CD4-positive, alpha-beta T cell treated with Interferon gamma for 1 hour (primary cell): ENCODE results near the gene KCNMA1.
A peak's percentile ranks its signal among the peaks of the same experiment; 100 is the strongest.

Experiments used
- DNase-seq: peaks from one replicate; pipeline ENCODE4 v3.0.0-alpha.2; 2020

The KCNMA1 gene

DNA sequence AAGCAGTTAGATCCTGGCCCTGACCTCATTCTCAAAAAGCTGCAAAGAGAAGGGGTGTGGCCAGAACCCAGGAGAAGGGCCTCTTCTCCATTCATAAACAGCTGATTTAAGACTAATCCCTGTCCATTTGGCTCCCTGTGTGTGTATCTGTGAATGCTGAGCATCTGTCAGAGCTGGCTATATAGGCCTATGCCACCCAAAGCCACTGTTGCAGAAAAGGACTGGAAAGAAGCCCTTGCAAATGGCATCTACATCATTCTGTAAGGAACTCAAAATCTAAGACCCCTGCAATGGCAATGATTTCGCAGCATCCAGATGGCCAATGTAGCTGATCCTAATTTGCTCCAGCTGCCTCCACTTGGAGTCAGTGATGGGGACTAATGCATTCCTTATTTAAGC is 384.5 kb downstream of the KCNMA1 start:
- DNase-seq: no peak

DNA sequence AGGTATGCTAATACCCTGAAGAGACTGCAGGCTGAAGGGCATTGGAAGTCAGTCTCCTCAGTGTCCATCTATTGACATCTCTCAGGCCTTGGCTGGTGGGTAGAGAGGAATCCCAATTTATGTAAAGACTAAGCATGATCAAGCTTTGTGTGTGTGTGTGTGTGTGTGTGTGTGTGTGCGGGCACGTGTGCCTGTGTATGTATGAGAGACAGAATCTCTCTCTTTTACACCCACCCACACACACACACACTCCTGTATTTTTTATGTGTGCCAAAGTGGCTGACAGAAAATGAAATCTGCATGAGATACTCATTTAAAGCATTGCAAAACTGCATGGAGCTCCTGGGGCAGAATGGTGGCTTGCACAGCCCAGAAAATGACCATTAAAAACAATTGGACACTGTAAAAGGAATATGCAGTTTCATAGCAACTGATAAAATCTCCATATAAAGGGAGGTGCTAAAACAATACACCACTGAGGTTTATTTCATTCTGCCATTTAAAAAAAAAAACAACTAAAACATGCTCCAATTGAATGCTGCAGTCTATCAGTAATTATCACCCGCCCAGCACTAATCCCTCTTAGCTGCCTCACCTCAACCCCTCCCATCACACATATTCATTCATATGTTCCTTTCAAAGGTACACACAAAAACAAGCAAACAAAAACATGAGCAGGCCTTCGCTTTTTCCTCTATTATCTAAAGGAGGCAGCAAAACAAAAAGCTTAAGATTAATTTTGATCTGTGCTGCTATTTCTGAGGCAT is 385.0 kb downstream of the KCNMA1 start:
- no peak for DNase-seq

DNA sequence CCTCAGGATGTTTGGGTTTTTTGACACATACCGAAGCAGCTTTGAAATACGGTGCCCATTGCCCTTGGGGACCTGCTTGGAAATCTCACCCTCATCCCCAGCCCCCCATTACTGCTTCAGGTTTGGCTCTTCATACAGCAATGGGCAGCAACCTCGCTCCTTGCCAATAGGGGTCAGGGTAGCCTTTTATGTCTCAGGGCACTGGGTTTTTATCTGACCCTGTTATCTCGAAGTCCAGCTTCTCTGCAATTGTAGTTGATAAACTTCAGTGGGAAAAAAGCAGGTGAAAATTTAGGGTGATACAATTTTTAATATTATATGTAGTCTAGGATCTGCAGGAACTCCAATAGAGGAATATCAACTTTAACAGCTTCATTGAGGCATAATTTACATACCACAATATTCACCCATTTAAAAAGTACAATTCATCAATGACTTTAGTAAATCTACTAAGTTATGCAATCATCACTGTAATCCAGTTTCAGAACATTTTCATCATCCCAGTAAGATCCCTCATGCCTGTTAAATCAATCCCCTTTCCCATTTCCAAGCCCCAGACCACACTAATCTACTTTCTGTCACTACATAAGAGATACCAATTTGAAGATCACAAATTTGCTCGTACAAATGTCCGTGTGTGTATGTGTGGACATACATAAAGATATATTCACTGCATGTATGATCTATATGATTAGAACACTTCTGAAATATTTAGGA is 386.2 kb downstream of the KCNMA1 start:
- DNase-seq: peak; percentile 3

DNA sequence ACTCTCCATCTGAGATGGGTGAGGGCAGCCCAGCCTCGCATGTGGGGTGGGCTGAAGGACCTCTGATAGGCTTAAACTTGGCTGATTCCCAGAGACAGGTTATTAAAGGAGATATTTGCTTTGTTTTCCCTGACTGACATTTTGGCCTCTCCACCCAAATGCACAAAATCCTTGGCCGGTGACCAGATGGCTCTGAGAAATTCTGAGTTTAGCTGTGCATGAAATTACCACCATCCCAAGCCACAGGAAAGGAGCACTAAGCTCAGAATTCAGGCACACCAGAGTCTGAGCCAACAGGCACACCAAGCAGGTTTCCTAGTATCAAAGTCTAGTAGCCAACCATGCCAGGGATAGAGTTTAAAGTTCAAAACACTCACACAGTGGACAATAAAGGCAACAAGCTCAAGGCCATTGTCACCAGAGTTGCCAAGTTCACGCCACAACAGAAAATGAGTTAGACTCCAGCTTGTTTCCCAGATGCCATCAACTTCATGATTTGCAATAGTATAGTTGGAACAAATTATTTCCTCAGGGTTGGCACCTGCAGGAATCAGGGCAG is 387.6 kb downstream of the KCNMA1 start:
- DNase-seq: no peak

DNA sequence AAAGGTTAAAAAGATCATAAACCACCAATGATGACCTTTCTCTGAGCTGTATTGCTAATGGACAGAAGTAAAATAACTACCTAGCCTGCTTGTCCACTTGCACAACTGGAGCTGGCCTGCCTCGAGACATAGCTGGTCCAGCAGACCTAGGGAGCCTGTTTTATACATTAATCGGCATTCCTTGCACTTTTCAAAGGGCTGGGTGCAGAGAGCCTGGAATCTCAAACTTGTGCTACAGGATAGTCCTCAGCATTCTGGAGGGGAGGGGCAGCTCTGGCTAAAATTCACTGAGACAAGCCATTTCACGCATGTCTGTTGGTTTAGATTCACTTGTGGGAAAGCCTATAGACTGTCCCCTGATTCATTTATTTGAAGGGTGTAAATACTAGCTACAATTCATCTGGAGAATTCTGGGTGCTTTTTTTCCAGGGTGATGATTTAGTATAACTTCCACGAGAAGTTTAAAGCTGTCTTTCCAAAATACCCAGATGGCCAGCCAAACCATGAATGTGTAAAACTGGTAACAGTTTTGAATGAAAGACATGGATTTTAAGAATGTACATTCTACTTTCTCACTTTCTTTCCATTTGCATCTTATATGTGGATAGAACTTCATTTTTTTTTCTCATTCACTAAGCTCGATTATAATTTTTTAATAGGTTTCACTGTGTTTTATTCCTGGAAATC is 389.4 kb downstream of the KCNMA1 start:
- no peak for DNase-seq

DNA sequence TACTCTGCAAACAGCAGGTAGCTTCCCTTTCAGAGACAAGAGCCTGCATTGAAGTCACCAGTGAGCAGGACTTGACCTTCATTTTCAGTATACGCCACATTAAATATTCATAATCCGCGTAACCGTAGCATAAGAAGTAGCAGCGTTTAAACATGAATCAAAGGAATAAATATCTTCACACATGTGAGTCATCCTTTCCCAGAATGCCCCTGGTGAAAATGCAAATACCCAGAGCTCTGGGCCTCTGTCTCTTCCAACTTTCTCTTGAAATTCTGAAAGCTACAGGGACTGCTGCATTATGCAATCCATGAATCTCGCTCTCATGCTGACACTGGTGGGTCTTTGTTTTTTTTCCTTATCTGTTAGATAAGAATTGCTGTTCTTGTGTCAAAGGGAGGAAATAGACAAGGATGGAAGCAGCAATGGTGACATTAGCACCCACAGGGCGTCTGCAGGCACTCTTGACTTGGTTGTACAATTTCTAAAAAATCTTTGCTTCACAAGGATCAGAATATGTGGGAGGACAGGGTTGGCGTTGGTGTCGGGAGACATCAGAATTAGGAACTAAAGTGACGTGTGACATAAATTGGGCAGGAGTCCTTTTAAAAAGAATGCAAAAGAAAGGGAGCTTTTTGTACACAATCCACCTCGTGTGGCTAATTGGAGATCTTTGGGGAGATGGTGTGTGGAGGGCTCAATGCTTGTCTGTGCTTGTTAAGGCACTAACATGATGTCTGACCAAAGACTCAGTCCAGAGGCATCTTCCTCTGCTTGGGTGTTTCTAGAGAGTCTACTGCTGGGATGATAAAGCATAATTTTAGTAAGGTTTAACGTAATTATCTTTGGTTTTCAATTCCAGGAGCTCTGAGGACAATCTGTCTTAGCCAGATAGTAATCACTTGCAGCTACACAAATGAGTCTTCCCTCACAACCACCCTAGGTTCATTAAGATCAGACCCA is 390.3 kb downstream of the KCNMA1 start:
- DNase-seq: no peak

DNA sequence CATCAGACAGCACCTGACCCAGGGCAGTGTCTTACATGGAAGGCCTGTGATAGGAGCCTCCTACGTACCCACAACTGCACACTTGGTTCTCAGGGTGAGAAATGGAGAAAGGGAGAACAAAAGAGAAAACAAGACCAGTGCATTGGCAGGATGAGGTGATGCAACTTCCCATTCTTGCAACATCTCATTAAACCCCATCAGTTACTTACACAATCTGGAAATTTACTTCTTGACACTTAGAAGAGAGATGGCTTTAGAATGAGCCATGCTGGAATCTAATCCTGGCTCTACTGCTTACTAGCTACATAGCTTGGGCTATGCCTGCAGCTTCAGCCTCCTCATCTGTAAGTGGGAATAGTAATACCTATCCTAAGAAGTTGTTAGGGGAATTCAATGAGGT is 391.7 kb downstream of the KCNMA1 start:
- DNase-seq: no peak

DNA sequence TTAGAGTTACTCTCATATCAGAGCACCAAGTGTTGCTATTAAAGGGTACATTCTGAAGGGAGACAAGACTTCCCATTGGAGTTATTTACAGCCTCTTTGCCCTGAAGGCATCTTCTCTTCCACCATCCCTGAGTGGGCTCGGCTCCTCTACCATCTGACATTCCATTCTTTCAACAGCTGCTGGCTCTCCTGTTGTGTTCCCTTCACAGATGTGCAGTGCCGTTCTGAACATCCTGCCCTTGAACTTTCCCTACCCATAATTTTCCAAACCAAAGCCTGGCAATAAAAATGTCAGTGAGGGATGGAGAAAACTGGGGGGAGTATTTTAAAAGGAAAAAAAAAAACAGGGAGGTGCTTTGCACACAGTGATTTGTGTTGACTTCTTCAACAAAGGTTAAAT is 392.9 kb downstream of the KCNMA1 start:
- DNase-seq: no peak

DNA sequence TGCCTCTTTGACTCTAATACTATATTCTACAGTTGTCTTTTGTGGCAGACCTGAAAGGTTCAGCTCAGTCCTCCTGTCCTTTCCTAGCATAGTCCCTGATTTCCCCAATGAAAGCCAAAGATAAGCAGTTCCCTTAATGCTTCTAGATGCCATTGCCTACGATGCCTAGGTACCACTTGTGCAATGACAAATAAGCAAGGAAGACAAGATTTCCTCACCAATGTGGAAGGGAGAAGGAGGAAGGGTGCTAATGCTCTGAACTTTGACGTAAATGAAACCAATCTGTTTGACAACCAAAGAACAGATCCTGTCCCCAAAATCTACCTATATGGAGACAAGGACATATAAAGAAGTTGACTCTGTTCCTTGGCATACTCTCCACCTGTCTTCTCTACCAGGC is 393.3 kb downstream of the KCNMA1 start:
- DNase-seq: no peak

DNA sequence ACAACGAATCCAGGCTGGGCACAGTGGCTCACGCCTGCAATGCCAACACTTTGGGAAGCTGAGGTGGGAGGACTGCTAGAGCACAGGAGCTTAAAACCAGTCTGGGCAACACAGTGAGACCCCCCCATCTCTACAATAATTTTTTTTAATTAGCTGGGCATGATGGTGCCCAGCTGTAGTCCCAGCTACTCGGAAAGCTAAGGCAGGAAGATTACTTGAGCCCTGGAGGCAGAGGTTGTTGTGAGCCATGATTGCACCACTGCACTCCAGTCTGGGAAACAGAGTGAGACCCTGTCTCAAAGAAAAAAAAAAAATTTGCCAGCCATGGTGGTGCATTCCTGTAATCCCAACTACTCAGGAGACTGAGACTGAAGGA is 396.3 kb downstream of the KCNMA1 start:
- no peak for DNase-seq

DNA sequence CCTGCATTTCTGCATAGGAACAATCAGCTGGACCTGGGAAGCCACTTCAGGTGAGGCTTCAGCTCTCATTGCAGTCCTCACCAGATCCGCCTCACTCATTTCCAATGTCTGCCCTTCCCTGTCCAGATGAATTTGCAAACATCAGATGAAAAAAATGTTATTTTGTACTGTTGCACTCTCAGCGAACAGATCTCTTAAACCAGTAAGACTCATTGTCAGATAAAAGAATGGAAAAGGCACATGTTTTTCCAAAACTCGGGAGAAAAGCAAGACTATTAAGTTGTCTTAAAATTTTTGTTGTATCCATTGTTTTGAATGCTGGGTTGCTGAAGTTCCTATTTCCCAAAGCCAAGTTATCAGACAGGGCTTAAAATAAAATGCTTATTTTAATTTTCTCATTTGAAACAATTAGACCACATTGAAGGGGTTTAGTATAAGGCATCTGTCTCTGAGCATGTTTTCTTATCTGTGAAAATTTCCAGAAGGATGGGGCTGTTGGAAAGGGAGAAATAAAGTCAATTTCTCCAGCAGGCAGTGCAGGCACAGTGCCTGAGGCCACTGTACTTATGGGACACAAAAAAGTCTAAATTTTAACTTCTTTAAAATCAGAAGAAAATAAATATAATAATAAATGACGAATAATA is 396.8 kb downstream of the KCNMA1 start:
- no peak for DNase-seq

DNA sequence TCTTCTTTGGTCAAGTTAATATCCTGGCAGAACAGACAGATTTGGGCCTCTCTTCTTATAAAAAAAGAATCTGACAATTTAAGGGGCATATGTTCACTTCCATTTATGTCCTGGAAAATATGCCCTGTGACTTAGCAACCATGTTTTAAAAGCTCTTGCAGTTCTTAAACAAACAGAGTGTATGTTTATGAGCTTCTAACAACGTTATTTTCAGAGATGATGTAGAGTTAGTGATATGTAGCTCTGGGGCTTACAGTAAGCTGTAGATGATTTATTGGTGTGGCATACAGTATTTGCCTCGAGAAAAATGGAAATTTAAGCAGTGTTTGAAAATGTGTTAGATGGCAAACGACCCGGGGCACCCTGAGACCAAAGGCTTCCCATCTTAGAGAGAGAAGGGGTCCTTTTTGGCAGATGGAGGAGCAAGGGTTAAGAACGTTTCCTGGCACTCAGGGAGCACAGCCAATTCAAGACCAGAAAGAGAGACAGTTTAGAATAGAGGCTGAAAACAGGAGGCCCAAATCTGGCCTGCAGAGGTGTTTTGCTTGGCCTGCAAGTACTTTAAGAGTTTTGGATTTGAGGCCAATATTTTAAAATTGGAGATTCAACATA is 397.5 kb downstream of the KCNMA1 start:
- DNase-seq: no peak

DNA sequence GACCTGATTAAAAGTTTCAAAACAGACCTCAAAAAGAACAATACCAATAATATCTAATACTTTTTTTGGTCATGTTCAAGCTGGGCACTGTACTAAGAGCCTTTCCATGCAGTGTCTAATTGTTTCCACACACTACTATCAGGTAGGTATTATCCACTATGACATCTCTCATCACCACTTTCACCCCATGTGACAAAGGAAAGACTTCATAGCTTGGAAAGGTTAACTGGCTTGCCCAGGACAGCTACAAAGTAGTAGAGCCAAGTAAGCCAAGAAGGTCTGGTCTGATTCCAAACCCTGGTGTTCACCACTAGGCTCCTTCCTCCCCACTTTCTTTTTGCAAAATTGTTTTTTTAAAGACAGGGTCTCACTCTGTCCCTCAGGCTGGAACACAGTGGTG is 400.5 kb downstream of the KCNMA1 start:
- DNase-seq: no peak

DNA sequence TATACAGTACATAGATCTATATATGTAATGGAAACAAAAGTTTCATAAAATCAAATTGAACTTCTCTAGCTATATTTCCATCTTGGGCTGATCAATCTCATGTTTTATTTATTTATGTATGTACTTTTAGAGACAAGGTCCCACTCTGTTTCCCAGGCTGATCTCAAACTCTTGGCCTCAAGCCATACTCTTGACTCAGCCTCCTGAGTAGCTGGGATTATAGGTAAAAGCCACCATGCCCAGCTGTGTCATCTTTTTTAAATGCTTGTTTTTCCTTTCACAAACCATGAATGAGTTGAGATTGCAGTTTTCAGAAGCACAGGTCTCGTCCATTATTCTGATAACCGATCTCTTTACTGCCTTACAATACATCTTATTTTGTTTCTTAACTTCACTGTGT is 400.9 kb downstream of the KCNMA1 start:
- no peak for DNase-seq

DNA sequence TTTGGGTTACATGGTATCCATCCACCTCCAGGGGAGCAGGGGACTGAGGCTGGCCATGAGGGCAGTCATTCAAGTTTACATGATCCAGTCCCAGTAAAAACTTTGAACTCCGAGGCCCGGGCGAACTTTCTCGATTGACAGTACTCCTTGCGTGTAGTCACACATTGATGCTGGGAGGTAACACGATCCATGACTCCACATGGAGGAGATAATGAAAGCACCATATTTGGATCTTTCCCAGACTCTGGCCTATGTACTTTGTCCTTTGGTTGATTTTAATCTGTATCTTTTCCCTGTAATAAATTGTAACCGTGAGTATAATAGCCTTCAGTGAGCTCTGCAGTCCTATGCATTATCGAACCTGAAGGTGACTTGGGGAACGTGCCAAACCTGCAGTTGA is 401.6 kb downstream of the KCNMA1 start:
- no peak for DNase-seq

DNA sequence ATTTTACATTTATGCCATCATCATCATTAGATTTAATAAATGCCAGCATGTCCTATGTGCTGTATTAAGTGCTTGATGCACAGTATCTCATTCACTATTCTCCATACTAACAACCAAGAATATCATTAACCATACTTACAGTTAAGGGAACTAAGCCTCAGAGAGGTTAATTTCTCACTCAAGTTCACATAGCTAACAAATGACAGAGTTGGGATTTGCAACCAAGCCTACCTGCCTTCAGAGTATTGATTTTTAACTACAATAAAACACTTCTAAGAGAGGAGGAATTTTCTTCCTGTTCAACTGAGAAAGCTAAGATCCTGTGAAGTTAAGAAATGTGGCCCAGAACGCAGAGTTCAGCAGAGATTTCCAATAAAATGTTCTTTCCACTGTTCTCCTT is 403.0 kb downstream of the KCNMA1 start:
- no peak for DNase-seq

DNA sequence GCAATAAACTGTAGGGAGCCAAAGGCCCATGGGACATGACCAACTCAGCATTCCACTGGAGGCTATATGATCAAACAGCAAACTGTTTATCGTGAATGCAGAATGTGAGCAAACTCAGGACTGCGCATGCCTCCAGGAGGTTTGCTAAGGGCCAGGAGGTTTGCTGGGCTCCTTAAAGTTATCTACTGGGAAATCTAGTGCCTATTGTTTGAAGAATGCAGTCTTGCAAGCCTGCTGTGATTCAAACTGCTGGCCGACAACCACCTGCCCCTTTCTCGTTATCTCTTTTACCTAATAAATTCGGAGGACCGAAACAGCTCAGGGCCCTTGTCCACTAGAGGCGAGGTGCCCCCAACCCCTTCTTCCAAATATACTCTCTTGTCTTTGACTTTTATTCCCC is 404.1 kb downstream of the KCNMA1 start:
- DNase-seq: no peak

DNA sequence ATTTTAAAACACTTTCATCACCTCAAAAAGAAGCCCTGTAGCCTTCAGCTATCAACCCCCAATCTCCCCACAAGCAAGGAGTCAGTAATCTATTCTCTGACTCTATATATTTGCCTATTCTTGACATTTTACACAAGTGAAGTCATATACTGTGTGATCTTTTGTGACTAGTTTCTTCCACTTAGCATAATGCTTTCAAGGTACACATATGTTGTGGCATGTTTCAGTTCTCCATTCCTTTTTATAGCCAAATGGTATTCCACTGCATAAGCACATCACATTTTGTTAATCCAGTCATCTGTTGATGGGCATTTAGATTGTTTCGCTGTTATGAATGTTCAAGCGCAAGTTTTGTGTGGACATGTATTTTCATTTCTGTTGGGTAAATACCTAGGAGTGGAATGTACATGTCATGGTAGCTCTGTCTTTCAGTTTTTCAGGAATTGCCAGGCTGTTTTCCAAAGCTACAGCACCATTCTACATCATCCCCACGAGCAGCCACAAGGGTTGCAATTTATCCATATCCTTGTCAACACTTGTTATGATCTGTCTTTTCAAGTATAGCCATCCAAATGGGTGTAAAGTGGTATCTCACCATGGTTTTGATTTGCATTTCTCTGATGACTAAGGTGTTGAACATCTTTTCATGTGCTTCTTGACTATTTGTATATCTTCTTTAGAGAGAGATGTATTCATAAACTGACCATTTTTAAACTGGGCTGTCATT is 405.6 kb downstream of the KCNMA1 start:
- no peak for DNase-seq

DNA sequence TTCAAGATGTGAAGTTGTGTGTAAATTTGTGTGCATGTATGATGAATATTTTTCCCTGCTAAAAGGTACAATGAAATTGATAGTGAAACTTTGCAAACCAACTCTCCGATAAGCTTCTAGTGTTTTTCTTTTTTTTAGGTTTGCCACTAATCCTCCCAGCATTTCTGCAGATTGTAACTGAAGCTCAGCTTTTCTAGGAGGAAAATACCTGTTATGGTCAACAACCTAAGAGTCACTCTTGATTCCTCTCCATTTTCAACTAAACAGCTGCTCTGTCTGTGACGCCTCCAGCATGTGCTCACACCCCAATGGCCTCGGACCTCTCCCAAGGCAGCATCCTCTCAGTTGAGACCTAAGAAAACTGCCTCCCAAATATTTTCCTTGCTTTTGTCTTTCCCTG is 406.2 kb downstream of the KCNMA1 start:
- no peak for DNase-seq

DNA sequence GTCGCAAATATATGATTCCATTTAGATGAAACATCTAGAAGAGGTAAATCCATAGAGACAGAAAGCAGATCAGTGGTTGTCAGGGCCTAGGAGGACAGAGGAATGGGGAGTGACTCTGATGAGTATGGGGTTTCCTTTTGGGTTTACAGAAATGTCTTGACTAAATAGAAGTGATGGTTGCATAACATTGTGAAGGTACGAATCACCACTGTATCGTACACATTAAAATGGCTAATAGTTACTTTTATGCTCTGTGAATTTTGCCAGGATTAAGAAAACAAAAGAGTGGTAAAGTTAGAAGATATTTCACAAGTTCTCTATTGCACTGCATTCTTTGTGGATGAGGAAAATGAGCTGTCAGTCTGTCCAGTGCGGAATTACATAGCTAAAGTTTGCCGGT is 407.4 kb downstream of the KCNMA1 start:
- no peak for DNase-seq

DNA sequence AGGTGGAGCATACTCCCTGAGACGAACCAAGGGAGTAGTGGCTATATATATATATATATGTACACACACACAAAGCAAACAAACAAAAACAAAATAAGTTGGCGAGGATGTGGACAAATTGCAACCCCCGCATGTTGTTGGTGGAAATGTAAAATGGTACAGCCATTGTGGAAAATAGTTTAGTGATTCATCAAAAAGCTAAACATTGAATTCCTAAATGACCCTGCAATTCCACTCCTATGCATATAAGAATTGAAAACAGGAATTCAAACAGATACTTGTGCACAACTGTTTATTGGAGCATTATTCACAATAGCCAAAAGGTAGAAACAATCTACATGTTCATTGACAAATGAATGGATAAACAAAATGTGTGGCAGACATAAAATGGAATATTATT is 407.9 kb downstream of the KCNMA1 start:
- no peak for DNase-seq
